ENCODE measurements around the gene CERS6.

Gene CERS6

DNA sequence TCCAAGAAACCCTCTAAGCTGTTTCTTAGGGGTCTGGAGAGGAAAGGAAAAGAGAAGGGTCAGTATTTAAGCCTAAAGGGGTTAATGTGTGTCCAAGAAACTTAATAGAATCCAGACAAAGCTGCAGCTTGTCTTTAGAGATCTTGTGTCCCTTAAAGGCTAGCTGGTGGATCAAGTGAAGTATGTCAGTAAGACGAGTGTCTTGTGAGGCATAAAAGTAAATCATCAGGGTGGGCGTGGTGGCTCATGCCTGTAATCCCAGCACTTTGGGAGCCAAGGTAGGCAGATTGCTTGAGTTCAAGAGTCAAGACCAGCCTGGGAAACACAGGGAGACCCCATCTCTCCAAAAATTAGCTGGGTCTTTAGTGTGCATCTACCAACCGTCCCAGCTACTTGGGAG lies 47.8 kb downstream of the CERS6 start:
- DNase-seq = no peak

DNA sequence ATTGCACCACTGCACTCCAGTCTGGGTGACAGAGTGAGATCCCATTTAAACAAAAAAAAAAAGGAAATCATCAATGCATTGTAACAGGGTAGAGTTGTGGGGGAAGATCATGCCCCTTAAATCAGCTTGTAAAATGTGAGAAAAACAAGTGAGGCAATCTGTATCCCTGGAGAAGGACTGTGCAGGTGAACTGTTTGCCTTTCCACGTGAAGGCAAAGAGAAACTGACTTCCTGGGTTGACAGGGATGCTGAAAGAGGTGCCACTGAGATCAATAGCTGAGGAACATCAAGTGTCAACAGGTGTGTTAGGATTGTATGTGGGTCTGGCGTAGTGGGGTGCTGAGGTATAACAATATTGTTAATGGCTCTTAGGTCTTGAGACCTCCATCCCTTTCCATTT lies 48.3 kb downstream of the CERS6 start:
- no peak for DNase-seq

DNA sequence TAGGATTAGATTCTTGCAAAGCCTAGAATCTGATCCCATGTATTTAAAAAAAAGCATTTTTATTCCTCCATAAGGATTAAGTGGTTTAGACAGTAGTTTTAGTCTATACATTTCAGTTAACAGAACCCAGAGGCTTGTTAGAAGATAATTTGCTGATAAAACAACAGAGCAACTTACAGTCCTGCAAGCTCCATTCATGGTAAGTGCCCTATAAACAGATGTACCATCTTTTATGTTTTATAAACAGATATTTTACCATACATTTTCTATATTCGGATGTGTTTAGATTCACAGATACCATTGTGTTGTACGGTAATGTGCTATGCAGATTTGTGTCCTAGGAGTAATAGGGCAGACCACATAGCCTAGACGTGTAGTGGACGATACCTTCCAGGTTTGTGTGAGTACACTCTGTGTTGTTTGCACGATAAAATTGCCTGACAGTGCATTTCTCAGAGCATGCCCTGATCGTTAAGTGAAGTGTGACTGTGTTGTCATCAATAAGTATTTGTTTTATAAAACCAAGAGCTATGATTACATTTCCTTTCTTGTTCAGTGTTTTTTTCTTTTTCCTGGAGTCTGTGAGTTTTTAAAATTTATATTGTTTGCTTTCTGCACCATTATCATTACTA lies 54.2 kb downstream of the CERS6 start:
- DNase-seq = no peak

- no peak for DNase-seq
Measured at GRCh38 chr2:168514692-168515091, 58.6 kb downstream of the CERS6 start.

- no peak for DNase-seq
Measured at GRCh38 chr2:168515502-168515901, 59.4 kb downstream of the CERS6 start.

- DNase-seq = no peak
Measured at GRCh38 chr2:168517816-168518215, 61.7 kb downstream of the CERS6 start.

- no peak for DNase-seq
Measured at GRCh38 chr2:168518555-168519066, 62.5 kb downstream of the CERS6 start.

DNA sequence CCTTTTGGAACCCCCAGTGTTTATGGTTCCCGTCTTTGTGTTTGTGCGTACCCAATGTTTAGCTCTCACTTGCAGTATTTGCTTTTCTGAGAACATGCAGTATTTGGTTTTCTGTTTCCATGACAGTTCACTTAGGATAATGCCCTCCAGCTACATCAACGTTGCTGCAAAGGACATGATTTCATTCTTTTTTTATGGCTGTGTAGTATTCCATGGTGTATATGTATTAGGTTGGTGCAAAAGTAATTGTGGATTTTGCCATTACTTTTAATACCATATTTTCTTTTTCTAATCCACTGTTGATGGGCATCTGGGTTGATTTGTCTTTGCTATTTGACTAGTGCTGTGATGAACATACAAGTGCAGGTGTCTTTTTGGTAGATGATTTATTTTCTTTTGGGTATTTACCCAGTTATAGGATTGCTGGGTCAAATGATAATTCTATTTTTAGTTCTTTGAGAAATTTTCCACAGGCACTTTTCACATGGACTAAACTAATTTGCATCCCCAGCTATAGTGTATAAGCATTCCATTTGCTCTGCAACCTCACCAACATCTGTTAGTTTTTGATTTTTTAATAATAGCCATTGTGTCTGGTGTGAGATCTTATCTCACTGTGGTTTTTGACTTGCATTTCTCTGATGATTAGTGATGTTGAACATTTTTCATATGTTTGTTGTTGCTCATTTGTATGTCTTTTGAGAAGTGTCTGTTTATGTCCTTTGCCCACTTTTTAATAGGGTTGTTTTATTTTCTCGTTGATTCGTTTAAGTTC lies 63.6 kb downstream of the CERS6 start:
- no peak for DNase-seq

GRCh38 chr2:168521053-168521741 lies 65.1 kb downstream of the CERS6 start:
- no peak for DNase-seq

DNA sequence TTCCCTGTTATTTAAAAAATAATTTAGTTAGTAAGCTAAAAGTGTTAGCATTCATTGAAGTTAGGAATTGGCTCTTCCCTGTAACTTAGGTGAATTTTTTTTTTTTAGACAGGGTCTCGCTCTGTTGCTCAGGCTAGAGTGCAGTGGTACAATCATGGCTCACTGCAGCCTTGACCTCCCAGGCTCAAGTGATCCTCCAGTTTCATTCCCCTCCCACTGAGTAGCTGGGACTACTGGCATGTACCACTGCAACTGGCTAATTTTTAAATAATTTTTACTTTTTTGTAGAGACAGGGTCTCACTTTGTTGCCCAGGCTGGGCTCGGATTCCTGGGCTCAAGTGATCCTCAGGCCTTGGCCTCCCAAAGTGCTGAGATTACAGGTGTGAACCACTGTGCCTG lies 66.4 kb downstream of the CERS6 start:
- no peak for DNase-seq

GRCh38 chr2:168524005-168524404 lies 67.9 kb downstream of the CERS6 start:
- DNase-seq = no peak

DNA sequence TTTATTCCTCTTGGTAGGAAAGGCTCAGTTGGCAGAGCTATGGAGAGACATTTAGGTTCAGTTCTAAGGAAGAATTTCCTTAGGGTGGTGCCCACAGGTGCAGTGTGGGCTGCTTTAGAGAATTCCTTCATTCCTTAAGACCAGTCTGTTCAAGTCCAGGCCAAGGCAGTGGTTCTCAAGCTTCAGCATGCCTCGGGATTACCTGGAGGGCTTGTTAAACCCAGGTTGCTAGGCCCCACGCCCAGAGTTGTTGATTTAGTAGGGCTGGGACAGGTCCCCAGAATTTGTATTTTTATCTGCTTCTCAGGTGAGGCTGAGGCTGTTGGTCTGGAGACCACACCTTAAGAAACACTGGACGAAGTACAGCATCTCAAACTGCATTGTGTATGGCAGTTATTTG lies 68.9 kb downstream of the CERS6 start:
- no peak for DNase-seq

GRCh38 chr2:168525716-168526446 lies 69.8 kb downstream of the CERS6 start:
- no peak for DNase-seq

DNA sequence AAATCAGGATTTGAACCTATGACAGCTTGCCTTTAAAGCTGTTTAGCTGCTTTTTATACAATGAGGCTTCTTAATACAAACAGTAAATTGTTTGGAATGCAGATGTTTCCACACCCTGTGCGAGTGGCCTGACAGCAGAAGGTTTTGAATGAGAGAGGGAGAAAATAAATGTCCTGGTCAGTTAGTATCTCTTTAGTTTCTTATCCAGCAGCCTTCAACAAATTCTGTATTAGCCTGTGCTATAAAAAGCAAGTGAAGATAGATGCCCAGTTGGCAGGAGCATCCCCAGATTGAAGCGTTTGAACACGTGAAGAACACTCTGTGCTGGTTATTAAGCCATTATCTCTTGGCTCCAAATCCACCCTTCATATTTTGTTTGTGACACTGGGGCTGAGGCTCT lies 70.6 kb downstream of the CERS6 start:
- DNase-seq = no peak

DNA sequence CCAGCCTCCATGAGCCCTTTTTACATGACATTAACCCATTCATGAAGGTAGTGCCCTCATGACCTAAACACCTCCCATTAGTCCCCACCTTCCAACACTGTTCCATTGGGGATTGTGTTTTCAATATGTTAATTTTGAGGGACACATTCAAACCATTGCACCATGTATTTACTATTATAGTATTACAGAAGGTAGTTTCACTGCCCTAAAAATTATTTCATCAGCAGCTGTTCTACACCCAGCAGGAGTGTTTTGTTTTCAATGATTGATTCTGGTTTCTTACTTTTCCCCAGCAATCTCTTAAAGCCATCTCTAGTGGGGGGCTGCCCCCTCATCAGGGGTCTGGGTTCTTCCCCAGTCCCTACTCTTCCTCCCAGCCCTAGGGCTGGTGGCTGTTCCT lies 71.9 kb downstream of the CERS6 start:
- DNase-seq = no peak

DNA sequence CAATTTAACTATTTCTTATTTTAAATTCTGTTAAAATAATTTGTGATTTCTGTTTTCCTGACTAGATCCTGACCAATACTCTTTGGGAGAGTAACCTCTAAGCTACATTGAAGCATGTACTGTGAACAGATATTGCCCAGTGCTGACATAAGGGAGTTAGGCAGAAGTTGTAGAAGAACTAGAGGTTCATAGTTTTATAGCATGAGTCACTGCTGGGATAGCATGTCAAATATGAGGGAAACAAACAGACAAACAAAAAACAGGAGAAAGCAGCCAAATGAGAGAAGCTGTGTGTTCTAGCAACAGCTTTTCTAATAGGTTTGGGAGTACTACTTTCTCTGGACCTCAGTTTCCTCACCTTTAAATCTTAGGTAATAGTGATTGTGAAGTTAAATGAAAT lies 72.4 kb downstream of the CERS6 start:
- no peak for DNase-seq

- no peak for DNase-seq
Measured at GRCh38 chr2:168529054-168529833, 73.2 kb downstream of the CERS6 start.

DNA sequence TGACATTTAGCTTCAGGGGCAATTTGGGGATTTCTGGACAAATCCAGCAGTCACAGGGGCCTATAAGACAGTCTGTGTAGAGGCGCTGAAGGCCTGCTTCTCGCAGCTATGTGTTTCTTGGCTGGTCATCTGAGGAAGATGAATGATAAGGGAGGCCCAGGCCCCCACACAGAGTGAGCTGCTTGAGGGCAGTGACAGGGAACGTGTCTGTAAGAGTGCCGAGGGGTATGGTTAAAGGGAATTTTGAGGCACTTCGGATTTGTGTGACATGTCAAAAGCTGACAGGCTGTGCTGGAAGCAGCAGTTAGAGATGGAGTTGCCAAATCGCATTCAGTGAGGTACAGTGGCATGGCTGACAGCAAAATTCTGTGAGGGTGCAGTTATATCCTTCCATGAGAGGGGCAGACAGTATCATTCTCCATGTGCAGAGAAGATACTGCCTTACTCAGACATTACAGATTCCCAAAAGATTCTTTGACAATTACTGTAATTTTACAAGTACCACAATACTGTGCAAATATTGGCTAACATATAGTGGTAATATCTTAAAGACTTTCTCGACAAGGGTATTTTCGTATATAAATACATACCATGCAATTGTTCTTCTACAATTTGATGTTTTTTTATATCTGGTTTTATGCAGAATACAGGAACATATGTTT lies 74.0 kb downstream of the CERS6 start:
- DNase-seq = no peak

GRCh38 chr2:168530982-168531622 lies 75.0 kb downstream of the CERS6 start:
- no peak for DNase-seq

GRCh38 chr2:168534926-168535325 lies 78.9 kb downstream of the CERS6 start:
- no peak for DNase-seq

- no peak for DNase-seq
Measured at GRCh38 chr2:168536925-168537466, 80.9 kb downstream of the CERS6 start.

All from NCI-H2029 (cell line).